SK-N-SH (cell line): ENCODE measurements around the gene EPB41L4B. TPM values are rescaled to one million over a fixed set of nuclear protein-coding genes. Genes with fewer than 3 reads are reported as not detected.

ENCODE experiments used
- CTCF ChIA-PET: fragments of 300-600, 350-600 bp; formaldehyde crosslinking; extraction: SDS; loops from one replicate; lab custom pipeline; 2021; lab: Yijun Ruan, JAX
- POLR2A ChIA-PET: fragments of 350-600 bp; sonication (Branson Sonifier 250); formaldehyde crosslinking; extraction: SDS; loops from one replicate; lab custom pipeline; 2020; ENCODE audit warnings: antibody characterized with exemption, inconsistent platforms; lab: Yijun Ruan, JAX
- DNase-seq: peaks from one replicate; pipeline ENCODE4 v3.0.0; 2012
- H2AFZ ChIP-seq: fragments of 200-600 bp; sonication (generic); 2 replicates; pipeline ENCODE4 v1.8.1; 2016; ENCODE audit warnings: antibody characterized with exemption, mild to moderate bottlenecking, low read depth
- H3F3A ChIP-seq: fragments of 200-600 bp; sonication (generic); replicated peaks from 2 replicates; pipeline ENCODE3; 2016; ENCODE audit warnings: antibody characterized with exemption, mild to moderate bottlenecking; ENCODE audit not compliant: insufficient read depth
- H3K27ac ChIP-seq, 2 experiments: fragments of 200-500 bp in 1 of 2; fragments of 200-600 bp in 1 of 2; sonication (Bioruptor generic) in 1 of 2; sonication (generic), shearing (Covaris generic) in 1 of 2; 2 replicates each; pipeline versions ENCODE4 v1.5.1 to v1.6.1; 2014 to 2016; ENCODE audit warnings: low read depth in 2 of 2, inconsistent platforms in 1 of 2, low read length in 1 of 2, mild to moderate bottlenecking in 1 of 2, mixed read lengths in 1 of 2
- H3K27me3 ChIP-seq: fragments of 200-600 bp; sonication (generic), shearing (Covaris generic); 2 replicates; pipeline ENCODE4 v1.6.1; 2016; ENCODE audit warnings: mixed run types; ENCODE audit not compliant: insufficient read depth
- H3K36me3 ChIP-seq, 2 experiments: fragments of 200-500 bp in 1 of 2; fragments of 200-600 bp in 1 of 2; sonication (Bioruptor generic) in 1 of 2; sonication (generic) in 1 of 2; replicated peaks in 1 of 2; 2 replicates each; pipeline versions ENCODE3 to v1.5.1; 2014 to 2016; ENCODE audit warnings: low read length in 1 of 2, mild to moderate bottlenecking in 1 of 2; ENCODE audit not compliant: insufficient read depth in 2 of 2, control insufficient read depth in 1 of 2
- H3K4me1 ChIP-seq, 2 experiments: fragments of 200-500 bp in 1 of 2; fragments of 200-600 bp in 1 of 2; sonication (Bioruptor generic) in 1 of 2; sonication (generic), shearing (Covaris generic) in 1 of 2; 2 replicates each; pipeline versions ENCODE4 v1.5.1 to v1.6.1; 2014 to 2016; ENCODE audit warnings: low read depth in 1 of 2, low read length in 1 of 2, mixed run types in 1 of 2; ENCODE audit not compliant: insufficient read depth in 2 of 2, control insufficient read depth in 1 of 2
- H3K4me2 ChIP-seq: fragments of 200-600 bp; sonication (generic), shearing (Covaris generic); 2 replicates; pipeline ENCODE4 v1.6.1; 2017; ENCODE audit warnings: mixed run types
- H3K4me3 ChIP-seq, 2 experiments: fragments of 200-500 bp in 1 of 2; fragments of 200-600 bp in 1 of 2; sonication (Bioruptor generic) in 1 of 2; sonication (generic), shearing (Covaris generic) in 1 of 2; 2 replicates each; pipeline versions ENCODE4 v1.5.1 to v1.8.1; 2014 to 2016; ENCODE audit warnings: low read depth in 2 of 2, inconsistent platforms in 1 of 2, low read length in 1 of 2, mild to moderate bottlenecking in 1 of 2, mixed read lengths in 1 of 2, moderate library complexity in 1 of 2
- H3K79me2 ChIP-seq: fragments of 200-600 bp; sonication (generic); 2 replicates; pipeline ENCODE4 v1.8.1; 2017; ENCODE audit warnings: mild to moderate bottlenecking; ENCODE audit not compliant: insufficient read depth
- H3K9ac ChIP-seq: fragments of 200-600 bp; sonication (generic); 2 replicates; pipeline ENCODE4 v1.6.1; 2017; ENCODE audit warnings: mixed run types
- H3K9me2 ChIP-seq: fragments of 200-600 bp; sonication (generic); 2 replicates; pipeline ENCODE4 v1.6.1; 2017; ENCODE audit warnings: mixed run types
- H3K9me3 ChIP-seq: fragments of 200-600 bp; sonication (generic); 2 replicates; pipeline ENCODE4 v1.6.1; 2017; ENCODE audit warnings: mixed run types, mild to moderate bottlenecking, moderate library complexity
- H4K20me1 ChIP-seq: fragments of 200-600 bp; sonication (generic); 2 replicates; pipeline ENCODE4 v1.6.1; 2017; ENCODE audit warnings: mild to moderate bottlenecking, mixed run types; ENCODE audit not compliant: insufficient read depth
- CTCF ChIP-seq: fragments of 200-600 bp; sonication (generic); IDR thresholded peaks from 2 replicates; pipeline ENCODE4 v1.6.1; 2017; ENCODE audit warnings: antibody characterized with exemption, mild to moderate bottlenecking, moderate library complexity
- EP300 ChIP-seq, 2 experiments: IDR thresholded peaks; 2 replicates each; pipeline versions ENCODE4 v1.4.0 to v1.6.1; 2012; ENCODE audit warnings: borderline replicate concordance in 1 of 2, low read depth in 1 of 2, low read length in 1 of 2
- FOSL2 ChIP-seq: IDR thresholded peaks from 2 replicates; pipeline ENCODE4 v1.4.0; 2012; ENCODE audit warnings: low read depth, mild to moderate bottlenecking, moderate library complexity, borderline replicate concordance
- FOXJ3 ChIP-seq: sonication (generic); formaldehyde crosslinking; IDR thresholded peaks from 2 replicates; pipeline ENCODE4 v1.5.1; 2020; ENCODE audit warnings: mild to moderate bottlenecking, missing genetic modification reagents
- FOXM1 ChIP-seq: IDR thresholded peaks from 2 replicates; pipeline ENCODE4 v1.4.0; 2012; ENCODE audit warnings: low read depth, mild to moderate bottlenecking
- MEF2A ChIP-seq: IDR thresholded peaks from 2 replicates; pipeline ENCODE4 v1.4.0; 2012; ENCODE audit warnings: low read depth, borderline replicate concordance
- MXI1 ChIP-seq: IDR thresholded peaks from 2 replicates; pipeline ENCODE4 v1.6.1; 2012; ENCODE audit warnings: mild to moderate bottlenecking, low read depth, low read length, improper control_type of control experiment
- NRF1 ChIP-seq: IDR thresholded peaks from 2 replicates; pipeline ENCODE4 v1.6.1; 2012; ENCODE audit warnings: low read depth, mild to moderate bottlenecking, low read length
- POLR2AphosphoS5 ChIP-seq: IDR thresholded peaks from 2 replicates; pipeline ENCODE4 v1.6.1; 2012; ENCODE audit warnings: low read depth, low read length
- RAD21 ChIP-seq: IDR thresholded peaks from 2 replicates; pipeline ENCODE4 v1.6.1; 2012; ENCODE audit warnings: mild to moderate bottlenecking, low read length
- RFX5 ChIP-seq: IDR thresholded peaks from 2 replicates; pipeline ENCODE4 v1.6.1; 2012; ENCODE audit warnings: mild to moderate bottlenecking, improper control_type of control experiment, low read length
- SIN3A ChIP-seq: IDR thresholded peaks from 2 replicates; pipeline ENCODE4 v1.6.1; 2012; ENCODE audit warnings: low read depth, mild to moderate bottlenecking, low read length, moderate library complexity, borderline replicate concordance
- TAF1 ChIP-seq: IDR thresholded peaks from 2 replicates; pipeline ENCODE4 v1.6.1; 2012; ENCODE audit warnings: low read depth, mild to moderate bottlenecking, low read length, moderate library complexity, borderline replicate concordance
- ZBTB33 ChIP-seq: IDR thresholded peaks from 2 replicates; pipeline ENCODE4 v1.4.0; 2012; ENCODE audit warnings: low read depth, borderline replicate concordance
- WGBS: methylation state at CpG from one replicate; pipeline ENCODE4 v1.1.6; 2017; ENCODE audit warnings: low lambda C conversion rate; 5-methylcytosine and 5-hydroxymethylcytosine counted together
- polyA plus RNA-seq, 3 experiments: library from polyadenylated mRNA; depleted of rRNA; stranded (reverse); fragments of >200 nt; gene quantifications; 2 replicates each; pipeline ENCODE4 v1.2.3, GENCODE V29; 2012
- TF ChIP-seq, protein P1 (sequence below): fragments of 150-350 bp; IDR thresholded peaks from 2 replicates; pipeline ENCODE4 v1.6.1; 2016; ENCODE audit warnings: mild to moderate bottlenecking, low read depth, low read length

The EPB41L4B gene
- polyA plus RNA-seq, 1 of the 3 experiments (the other 2 are of a cell fraction): 0.59 TPM

GRCh38 chr9:109256336-109256735 lies 64.5 kb downstream of the EPB41L4B start (continued):
- TF ChIP-seq, protein P1, sequence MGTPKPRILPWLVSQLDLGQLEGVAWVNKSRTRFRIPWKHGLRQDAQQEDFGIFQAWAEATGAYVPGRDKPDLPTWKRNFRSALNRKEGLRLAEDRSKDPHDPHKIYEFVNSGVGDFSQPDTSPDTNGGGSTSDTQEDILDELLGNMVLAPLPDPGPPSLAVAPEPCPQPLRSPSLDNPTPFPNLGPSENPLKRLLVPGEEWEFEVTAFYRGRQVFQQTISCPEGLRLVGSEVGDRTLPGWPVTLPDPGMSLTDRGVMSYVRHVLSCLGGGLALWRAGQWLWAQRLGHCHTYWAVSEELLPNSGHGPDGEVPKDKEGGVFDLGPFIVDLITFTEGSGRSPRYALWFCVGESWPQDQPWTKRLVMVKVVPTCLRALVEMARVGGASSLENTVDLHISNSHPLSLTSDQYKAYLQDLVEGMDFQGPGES: no peak
- TF ChIP-seq NRF1 (no peak), ZBTB33 (no peak)

DNA sequence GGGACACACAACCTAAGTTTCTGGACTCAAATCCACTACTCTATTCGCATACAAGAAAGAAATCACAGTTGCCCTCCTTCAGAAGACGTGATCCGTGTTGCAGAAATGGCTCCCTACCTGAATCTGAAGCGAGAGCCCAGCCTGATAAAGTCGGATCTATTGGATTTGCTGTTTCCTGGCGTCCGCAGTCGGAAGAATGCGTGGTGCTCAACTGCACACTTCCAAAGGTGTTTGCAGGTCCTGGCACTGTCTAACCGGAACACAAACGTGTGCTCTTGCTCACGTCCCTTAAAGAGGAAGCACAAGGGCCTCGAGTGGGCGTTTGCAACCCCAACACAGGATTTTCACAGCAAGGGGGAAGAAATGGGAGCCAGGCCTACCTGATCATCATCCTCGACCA lies 65.5 kb downstream of the EPB41L4B start:
- Histone ChIP-seq H3K4me1 (peaks cover 0 to 4% of the 10 kb centered on the region in 2 experiments; a peak in 2 of 4 replicates), H4K20me1 (no peaks in the 10 kb centered on the region), H2AFZ (no peak overlapping the region), H3K27ac (no peak overlapping the region), H3F3A (no peaks in the 10 kb centered on the region), H3K9me2 (no peaks in the 10 kb centered on the region), H3K36me3 (no peaks in the 10 kb centered on the region), H3K4me3 (no peak overlapping the region), H3K27me3 (no peaks in the 10 kb centered on the region), H3K9ac (no peak overlapping the region), H3K9me3 (no peaks in the 10 kb centered on the region), H3K79me2 (no peaks in the 10 kb centered on the region), H3K4me2 (no peak overlapping the region)
- ChIA-PET CTCF (interaction anchor here (3.6 kb wide), 1 partner anchor 11 kb away, joined by 12 read pairs; no protein-coding TSS in a partner anchor), POLR2A (no interaction called here)
- WGBS: 79% methylated on average over 15 of the region's 15 CpGs
- no peak for DNase-seq
- TF ChIP-seq RAD21 (no peak), MEF2A (no peak), CTCF (no peak), FOSL2 (no peak), EP300 (IDR thresholded peaks at IDR 0.05; ENCODE audit: borderline replicate concordance in 1 of 2, low read depth in 1 of 2, low read length in 1 of 2) (no peak), POLR2AphosphoS5 (no peak), SIN3A (no peak), FOXJ3 (CRISPR knock-in tag) (no peak), RFX5 (no peak), MXI1 (no peak), TAF1 (no peak), FOXM1 (no peak)
